Brain microvascular endothelial cell (primary cell): Measurements from ENCODE around the gene CORO1C.
"Not testable (repeated sequence)": the region's sequence is repeated elsewhere in the genome, so short reads cannot be mapped to it uniquely, and the experiment has no call there.

ENCODE experiments used
- DNase-seq: peaks from one replicate; pipeline ENCODE4 v3.0.0-alpha.2; 2020
- H3K27ac ChIP-seq: fragments of 250-450 bp; sonication (Bioruptor Pico); 2 replicates; pipeline ENCODE4 v1.5.1; 2020; ENCODE audit warnings: mild to moderate bottlenecking, moderate library complexity
- H3K27me3 ChIP-seq: fragments of 250-450 bp; sonication (Bioruptor Pico); replicated peaks from 2 replicates; pipeline ENCODE4 v1.5.1; 2020; ENCODE audit warnings: mild to moderate bottlenecking
- H3K36me3 ChIP-seq: fragments of 250-450 bp; sonication (Bioruptor Pico); replicated peaks from 2 replicates; pipeline ENCODE4 v1.5.1; 2020; ENCODE audit warnings: mild to moderate bottlenecking
- H3K4me3 ChIP-seq: 2 replicates; pipeline ENCODE4 v1.5.1; 2011; ENCODE audit warnings: low read depth, mild to moderate bottlenecking, control low read depth, low read length, moderate library complexity
- CTCF ChIP-seq: IDR thresholded peaks from 2 replicates; pipeline ENCODE4 v1.5.1; 2011; ENCODE audit warnings: low read depth, mild to moderate bottlenecking, moderate library complexity, low read length, control low read depth, inconsistent platforms; ENCODE audit errors: missing control alignments
- in situ Hi-C: cut with HindIII; loops from 2 replicates; pipeline ENCODE4 v1.10.0; 2017; ENCODE audit warnings: low sequenced_read_pairs, low pct_ligation_motif_present

CORO1C gene

GRCh38 chr12:108664338-108665258, 66.7 kb downstream of the CORO1C start:
- Histone ChIP-seq H3K27me3 (no peaks in the 10 kb centered on the region), H3K4me3 (no peak overlapping the region), H3K36me3 (peaks cover 10% of the 10 kb centered on the region), H3K27ac (peak overlapping the region; percentile 45)
- peak; percentile 94 for DNase-seq
- TF ChIP-seq CTCF = peak; percentile 92
- in situ Hi-C loops = no loop called here

GRCh38 chr12:108663324-108664015, 67.8 kb downstream of the CORO1C start:
- TF ChIP-seq CTCF = no peak
- H3K27ac ChIP-seq = peak overlapping the region; percentile 45
- peaks cover 17% of the 10 kb centered on the region for H3K36me3 ChIP-seq
- in situ Hi-C loops = no loop called here
- DNase-seq = no peak
- no peak overlapping the region for H3K4me3 ChIP-seq
- H3K27me3 ChIP-seq = no peaks in the 10 kb centered on the region

GRCh38 chr12:108658115-108658514, 73.2 kb downstream of the CORO1C start:
- H3K36me3 ChIP-seq = peaks cover 52% of the 10 kb centered on the region
- DNase-seq = not testable (repeated sequence)

GRCh38 chr12:108657130-108657745, 74.1 kb downstream of the CORO1C start:
- no peak overlapping the region for H3K4me3 ChIP-seq
- no peak for DNase-seq
- no peaks in the 10 kb centered on the region for H3K27me3 ChIP-seq
- H3K36me3 ChIP-seq = peaks cover 56% of the 10 kb centered on the region
- no peak overlapping the region for H3K27ac ChIP-seq
- TF ChIP-seq CTCF = no peak
- in situ Hi-C loops = no loop called here

More at GRCh38 chr12:108658115-108658514, 73.2 kb downstream of the CORO1C start:
- H3K4me3 ChIP-seq, in situ Hi-C loops, H3K27ac ChIP-seq, H3K27me3 ChIP-seq: not testable (repeated sequence)

- in situ Hi-C loops, H3K27ac ChIP-seq, DNase-seq, H3K27me3 ChIP-seq, H3K4me3 ChIP-seq: not testable (repeated sequence)
- peaks cover 57% of the 10 kb centered on the region for H3K36me3 ChIP-seq
Observed at GRCh38 chr12:108656247-108656646, 75.1 kb downstream of the CORO1C start.

GRCh38 chr12:108655812-108656175, 75.5 kb downstream of the CORO1C start:
- H3K27me3 ChIP-seq, H3K27ac ChIP-seq, DNase-seq, H3K4me3 ChIP-seq, in situ Hi-C loops: not testable (repeated sequence)
- peaks cover 58% of the 10 kb centered on the region for H3K36me3 ChIP-seq

- H3K27ac ChIP-seq, H3K27me3 ChIP-seq, DNase-seq, H3K4me3 ChIP-seq, in situ Hi-C loops: not testable (repeated sequence)
- peaks cover 63% of the 10 kb centered on the region for H3K36me3 ChIP-seq
Observed at GRCh38 chr12:108654622-108655021, 76.7 kb downstream of the CORO1C start.
